GM20000 (cell line): ENCODE results near the gene EEF1A1.

ENCODE experiments used
- DNase-seq: peaks from one replicate; pipeline ENCODE4 v3.0.0; 2012; ENCODE audit warnings: low spot score
- TF ChIP-seq, protein P1 (sequence below): IDR thresholded peaks from 2 replicates; pipeline ENCODE4 v1.5.1; 2012; ENCODE audit warnings: mild to moderate bottlenecking, control low read depth; ENCODE audit errors: extremely low read depth, missing control alignments

EEF1A1 gene

DNA sequence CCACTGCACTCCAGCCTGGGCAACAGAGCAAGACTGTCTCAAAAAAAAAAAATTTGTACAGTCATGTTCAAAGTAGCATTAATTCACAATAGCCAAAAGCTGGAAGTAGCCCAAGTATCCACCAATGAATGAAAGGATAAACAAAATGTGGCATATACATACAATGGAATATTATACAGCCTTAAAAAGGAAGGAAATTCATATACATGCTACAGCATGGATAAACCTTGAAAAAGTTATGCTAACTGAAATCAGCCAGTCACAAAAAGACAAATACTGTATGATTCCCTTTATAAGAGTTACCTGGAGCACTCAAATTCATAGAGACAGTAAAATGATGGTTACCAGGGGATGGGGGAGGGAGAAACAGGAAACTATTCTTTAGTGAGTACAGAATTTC lies 15.7 kb downstream of the EEF1A1 start:
- DNase-seq = no peak
- TF ChIP-seq, protein P1, sequence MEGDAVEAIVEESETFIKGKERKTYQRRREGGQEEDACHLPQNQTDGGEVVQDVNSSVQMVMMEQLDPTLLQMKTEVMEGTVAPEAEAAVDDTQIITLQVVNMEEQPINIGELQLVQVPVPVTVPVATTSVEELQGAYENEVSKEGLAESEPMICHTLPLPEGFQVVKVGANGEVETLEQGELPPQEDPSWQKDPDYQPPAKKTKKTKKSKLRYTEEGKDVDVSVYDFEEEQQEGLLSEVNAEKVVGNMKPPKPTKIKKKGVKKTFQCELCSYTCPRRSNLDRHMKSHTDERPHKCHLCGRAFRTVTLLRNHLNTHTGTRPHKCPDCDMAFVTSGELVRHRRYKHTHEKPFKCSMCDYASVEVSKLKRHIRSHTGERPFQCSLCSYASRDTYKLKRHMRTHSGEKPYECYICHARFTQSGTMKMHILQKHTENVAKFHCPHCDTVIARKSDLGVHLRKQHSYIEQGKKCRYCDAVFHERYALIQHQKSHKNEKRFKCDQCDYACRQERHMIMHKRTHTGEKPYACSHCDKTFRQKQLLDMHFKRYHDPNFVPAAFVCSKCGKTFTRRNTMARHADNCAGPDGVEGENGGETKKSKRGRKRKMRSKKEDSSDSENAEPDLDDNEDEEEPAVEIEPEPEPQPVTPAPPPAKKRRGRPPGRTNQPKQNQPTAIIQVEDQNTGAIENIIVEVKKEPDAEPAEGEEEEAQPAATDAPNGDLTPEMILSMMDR = no peak

DNA sequence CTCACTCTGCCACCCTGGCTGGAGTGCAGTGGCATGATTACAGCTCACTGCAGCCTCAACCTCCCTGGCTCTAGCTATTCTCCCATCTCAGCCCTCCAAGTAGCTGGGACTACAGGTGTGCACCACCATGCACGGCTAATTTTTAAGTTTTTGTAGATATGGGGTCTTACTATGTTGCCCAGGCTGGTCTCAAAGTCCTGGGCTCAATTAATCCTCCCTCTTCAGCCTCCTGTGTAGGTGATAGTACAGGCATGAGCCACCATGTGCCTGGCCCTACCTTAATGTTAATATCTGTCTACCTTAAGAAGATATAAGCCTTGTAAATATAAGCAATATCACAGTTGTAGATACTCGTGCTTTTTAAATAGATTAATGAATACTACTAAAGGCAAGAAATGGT lies 16.7 kb downstream of the EEF1A1 start:
- TF ChIP-seq, protein P1 = no peak
- no peak for DNase-seq

DNA sequence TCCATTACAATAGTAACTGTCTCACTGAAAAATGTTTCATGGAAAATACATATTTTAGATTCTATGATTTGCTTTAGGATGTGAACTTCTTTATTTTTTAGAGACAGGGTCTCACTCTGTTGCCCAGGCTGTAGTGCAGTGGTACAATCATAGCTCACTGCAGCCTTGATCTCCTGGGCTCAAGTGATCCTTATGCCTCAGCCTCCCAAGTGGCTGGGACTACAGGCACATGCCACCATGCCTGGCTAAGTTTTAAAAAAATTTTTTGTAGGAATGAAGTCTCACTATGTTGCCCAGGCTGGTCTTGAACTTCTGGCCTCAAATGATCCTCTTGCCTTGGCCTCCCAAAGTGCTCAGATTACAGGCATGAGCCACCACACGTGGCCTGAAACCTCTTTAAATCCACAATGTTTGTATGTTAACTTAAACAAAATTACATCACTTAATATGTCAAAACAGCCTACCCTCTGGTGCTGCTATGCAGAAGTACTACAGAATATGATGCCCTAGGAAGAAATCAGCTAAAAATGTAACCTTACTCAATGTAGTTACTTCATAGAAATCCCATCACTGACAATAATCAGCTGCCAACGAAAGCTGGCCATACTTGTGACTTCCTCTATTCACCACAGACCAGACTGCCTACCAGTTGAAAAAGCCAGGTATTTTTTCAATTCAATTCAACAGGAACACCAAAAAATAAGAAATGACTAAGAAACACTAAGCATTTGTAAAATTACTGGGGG lies 17.6 kb downstream of the EEF1A1 start:
- no peak for DNase-seq
- TF ChIP-seq, protein P1 = no peak

DNA sequence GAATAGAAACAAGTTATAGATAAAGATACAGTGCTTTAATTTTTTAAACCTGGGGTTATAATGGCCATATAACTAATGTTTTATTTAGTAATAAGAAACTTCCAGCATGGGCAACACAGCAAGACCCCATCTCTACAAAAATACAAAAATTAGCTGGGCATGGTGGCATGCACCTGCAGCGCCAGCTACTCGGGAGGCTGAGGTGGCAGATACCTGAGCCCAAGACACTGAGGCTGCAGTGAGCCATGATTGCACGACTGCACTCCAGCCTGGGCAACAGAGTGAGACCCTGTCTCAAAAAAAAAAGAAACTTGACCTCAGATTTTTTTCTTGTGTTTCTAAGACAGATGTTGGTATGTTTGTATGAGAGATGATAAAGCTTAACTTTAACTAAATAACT lies 22.9 kb downstream of the EEF1A1 start:
- DNase-seq = no peak
- TF ChIP-seq, protein P1 = no peak

- no peak for DNase-seq
- TF ChIP-seq, protein P1 = no peak
These were observed 29.5 kb downstream of the EEF1A1 start for GRCh38 chr6:73491377-73491776.

DNA sequence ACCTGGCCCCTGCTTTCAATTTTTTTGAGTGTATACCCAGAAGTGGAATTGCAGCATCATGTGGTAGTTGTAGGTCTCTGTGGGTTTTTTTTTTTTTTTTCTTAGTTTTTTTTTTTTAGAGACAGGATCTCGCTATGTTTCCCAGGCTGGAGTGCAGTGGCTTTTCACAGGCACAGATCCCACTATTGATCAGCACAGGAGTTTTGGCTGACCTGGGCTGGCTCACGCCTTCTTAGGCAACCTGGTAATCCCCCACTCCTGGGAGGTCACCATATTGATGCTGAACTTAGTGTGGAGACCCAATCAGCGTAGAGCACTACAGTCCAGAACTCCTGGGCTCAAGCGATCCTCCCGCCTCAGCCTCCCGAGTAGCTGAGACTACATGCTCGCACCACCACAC lies 33.4 kb downstream of the EEF1A1 start:
- TF ChIP-seq, protein P1 = no peak
- DNase-seq = no peak

DNA sequence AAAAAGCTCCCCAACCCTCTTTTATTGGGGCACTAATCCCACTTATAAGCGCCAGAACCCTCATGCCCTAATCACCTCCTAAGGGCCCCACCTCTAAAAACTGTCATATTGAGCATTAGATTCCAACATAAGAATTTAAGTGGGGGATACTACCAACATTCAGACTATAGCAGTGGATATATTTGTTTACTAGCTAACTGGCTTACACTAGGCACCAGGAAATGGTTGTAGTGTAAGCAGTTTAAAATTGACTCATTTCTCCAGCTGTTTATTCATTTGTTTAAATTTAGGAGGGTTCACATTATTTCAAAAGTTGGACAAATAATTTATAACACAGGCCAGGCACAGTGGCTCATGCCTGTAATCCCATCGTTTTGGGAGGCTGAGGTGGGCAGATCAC lies 36.4 kb downstream of the EEF1A1 start:
- DNase-seq = no peak
- TF ChIP-seq, protein P1 = no peak
